HG03575 (cell line): ENCODE results near the gene SLC31A2.
"Not testable (repeated sequence)": the region's sequence is repeated elsewhere in the genome, so short reads cannot be mapped to it uniquely, and the experiment has no call there.

Experiments
- ATAC-seq: cut with Tn5 transposase; IDR thresholded peaks from one replicate; pipeline ENCODE4 v1.9.1; 2021; ENCODE audit not compliant: unreplicated experiment, insufficient number of reproducible peaks, low FRiP score; ENCODE audit errors: extremely low read depth

Gene SLC31A2

DNA sequence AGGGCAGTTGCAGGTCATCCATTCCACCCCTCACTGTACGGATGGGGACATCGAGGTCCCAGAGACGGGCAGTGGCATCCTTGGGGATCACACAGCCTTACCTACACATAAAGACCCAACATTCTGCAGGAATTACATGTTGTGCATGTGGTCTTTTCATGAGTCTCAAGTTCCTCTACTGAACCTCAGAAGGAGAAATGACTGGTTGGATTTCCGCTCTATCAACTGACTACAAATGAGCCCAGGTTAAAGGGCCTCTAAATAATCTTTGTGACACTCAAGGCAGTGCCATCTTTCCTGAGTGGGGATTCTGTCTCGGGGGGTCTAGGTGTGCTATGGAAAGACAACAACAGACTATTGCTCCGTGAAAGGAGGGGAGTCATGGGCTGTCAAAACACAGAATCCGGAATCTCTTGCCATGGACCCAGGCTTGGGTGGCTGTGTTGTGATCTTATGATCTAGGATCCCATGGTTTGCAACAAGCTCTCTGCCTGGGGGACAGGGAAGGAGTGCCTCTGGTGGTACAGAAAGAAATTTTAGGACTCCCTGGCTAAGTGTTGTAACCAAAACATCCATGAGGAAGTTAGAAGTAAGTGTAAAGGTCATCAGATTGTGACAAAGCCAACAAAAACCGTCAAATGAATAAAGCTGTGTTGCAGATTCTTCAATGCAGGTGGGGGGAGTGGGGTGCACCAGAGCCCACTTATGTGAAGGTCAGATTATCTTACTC, 1.9 kb upstream of the SLC31A2 start:
- ATAC-seq = no peak

DNA sequence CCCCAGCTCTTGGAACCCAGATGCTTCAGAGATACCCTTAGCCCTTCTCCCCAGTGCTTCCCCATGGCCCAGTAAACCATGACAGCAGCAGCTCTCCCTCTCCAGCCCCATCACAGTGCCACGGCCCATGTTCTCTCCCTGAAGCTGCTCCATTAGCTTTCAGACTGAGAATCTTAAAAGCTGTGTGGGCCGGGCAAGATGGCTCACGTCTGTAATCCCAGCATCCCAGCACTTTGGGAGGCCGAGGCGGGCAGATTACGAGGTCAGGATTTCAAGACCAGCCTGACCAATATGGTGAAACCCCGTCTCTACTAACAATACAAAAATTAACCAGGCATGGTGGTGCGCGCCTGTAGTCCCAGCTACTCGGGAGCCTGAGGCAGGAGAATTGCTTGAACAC, 1.2 kb upstream of the SLC31A2 start:
- ATAC-seq = not testable (repeated sequence)

DNA sequence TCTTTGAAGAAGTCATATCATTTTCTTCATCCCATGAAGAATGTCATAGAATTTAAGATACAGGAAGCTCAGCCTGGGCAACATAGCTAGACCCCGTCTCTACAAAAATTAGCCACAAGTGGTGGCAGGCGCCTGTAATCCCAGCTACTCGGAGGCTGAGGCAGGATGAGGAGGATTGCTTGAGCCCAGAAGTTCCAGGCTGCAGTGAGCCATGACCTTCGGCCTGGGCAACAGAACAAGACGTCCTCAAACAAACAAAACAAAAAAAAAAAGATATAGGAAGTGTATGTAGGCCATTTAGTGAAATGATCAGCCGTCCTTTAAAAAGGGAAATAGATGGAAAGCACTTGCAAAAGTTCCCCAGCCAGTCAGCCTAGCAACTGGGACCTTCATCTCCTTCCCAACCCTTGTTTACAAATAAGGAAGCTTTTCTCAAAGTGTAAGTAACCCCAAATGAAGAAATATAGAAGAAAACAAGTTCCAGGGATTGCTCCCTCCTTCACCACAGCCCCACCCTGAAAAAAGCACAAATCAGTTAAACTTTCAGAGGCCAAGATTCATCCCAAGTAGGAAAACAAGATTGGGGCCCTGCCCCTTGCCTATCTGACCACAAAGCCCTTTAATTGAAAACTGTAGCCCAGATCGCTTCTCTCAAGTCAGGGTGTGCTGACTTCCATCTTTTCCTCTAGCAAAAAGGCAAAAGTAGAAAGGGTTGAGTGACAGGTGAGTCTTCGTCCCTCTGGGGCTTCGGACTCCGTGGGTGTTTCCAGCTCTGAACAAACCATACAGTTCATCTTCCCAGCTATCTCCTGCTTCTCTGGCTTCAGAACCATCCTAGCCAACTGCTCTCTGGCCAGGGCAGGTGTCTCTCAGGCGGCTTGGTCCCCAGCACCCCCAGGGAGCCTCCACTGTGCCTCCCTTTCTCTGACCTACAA, 1.2 kb downstream of the SLC31A2 start:
- no peak for ATAC-seq

DNA sequence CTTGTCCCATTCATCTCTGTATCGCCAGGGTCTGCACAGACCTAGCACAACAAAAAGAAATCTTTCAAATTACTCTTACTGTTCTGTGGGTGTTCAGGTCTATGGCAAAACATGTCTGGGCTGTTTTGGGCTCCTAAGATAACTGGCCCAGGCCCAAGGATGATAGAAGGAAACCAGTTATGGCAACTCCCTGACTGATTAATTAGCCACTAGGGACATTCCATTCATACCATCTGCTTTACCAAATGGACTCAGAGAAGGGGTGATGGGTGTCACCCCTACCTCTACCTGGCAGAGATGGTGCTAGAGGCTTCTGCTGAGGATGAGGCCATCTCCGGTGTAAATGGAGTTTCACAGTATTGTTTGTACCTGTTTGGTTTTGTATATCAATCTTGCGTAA, 1.9 kb downstream of the SLC31A2 start:
- ATAC-seq = no peak

DNA sequence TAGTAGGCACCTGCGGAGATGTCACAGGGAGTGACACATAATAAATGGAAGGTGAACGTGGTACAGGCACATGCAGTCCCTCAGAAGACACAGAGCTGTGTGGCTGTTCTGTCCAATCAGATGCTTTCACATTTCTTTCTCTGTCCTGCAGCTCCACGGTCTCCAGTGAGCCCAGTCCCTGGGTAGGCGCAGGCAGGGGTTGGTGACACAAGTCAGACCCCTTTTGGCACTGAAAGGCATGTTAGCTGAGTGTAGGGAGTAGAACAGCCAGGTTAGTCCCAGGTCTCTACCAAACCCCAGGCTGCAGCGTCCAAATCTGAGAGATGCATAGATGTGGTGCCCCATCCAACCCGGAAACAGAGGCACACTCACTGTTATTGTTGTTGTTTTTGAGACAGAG, 2.8 kb downstream of the SLC31A2 start:
- ATAC-seq = no peak

DNA sequence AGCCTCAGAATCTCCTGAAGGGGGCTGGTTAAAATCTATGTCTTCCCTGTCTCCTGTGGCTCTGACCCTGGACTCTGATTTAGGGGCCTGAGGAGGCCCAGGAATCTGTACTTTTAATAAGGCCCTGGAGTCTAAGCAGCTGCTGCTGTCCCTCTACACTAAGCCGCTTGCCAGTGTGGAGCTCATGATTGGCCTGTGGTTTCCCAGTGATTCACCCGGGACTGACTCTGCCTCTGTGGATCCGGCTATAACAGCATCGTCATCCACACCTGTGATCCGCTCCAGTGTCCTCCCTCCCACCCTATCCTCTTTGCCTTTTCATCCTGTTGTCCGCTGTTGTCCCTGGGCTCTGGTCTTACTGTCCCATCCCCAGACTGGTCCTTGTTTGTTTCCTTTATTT, 3.7 kb downstream of the SLC31A2 start:
- no peak for ATAC-seq

DNA sequence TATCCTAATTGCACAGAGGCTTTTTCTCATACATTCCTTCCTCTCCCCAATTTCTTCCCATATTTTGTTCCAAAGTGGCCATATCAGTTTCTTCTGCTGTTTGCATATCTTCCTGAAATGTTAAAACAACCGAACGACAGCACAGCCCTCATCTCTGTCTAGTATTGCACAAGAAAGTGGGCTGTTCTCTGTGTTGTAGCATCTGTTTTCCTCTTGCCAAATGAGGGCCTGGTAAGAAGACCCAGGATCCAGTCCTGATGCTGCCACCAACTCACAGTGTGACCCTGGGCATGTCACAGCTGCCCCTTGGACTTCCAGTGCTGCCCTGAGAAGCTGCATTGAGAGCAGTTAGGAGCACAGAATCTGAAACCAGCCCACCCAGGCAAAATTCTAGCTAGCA, 4.1 kb downstream of the SLC31A2 start:
- no peak for ATAC-seq

DNA sequence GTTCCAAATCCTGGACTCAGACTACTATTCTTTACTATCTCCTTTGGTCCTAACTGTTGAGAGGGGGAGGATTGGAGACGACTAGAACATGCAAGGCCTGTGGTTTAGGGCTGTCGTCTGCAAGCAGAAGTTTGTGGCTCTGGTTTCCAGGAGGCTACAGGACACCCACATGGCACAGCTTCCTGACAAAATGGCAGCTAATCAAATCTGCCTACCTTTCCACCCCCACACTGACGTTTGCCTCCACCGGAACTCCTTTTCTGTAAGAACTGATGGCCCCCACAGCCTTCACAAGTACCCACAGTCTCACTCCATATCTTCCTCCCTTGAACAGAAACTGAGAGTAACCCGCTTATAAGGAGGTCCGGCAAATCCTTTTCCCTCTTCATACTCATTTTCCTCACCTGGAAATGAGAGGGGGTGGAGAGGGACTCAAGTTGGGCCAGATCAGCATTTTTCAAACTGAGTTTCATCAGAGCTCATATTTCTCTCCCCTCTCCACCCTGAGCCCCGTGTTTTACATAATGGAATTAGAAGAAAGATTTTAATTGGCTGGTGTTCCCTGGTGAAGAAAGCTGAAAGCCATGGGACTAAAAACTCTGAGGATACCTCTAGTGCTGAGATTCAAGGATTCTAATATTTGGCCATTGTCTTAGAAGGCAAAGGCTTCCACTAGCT, 5.2 kb downstream of the SLC31A2 start:
- ATAC-seq = no peak

DNA sequence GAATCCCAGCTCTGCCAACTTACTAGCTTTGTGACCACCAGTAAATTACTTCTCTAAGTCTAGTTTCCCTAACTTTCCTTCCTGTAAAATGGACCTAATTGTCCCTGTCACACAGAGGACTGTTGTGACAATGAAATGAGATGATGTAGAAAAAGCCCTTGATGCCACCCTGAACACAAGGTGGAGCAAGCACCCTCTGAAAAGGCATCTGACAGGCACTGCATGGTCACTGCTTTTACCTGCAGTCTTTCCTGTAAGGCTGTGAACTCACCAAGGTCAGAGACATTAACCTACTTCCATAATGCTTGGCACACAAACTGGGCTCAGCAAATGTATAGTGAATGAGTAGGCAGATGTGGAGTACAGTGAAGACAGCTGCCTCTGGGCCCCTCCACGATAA, 6.1 kb downstream of the SLC31A2 start:
- ATAC-seq = no peak

DNA sequence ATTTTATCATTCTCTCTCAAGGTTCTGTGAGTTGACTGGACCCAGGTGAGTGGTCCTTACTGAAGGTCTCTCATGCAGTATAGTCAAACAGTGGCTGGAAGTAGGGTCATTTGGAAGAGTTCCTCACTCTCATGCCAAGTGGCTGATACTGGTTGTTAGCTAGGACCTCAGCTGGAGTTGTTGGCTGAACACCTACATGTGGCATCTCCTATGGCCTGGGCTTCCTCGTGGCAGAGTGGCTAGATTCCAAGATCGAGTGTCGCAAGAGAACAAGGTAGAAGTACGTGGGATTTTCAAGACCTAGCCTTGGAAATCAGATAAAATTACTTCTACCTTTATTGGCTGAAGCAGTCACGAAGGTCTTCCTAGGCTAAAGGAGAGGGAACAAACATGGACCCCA, 7.6 kb downstream of the SLC31A2 start:
- ATAC-seq = no peak

DNA sequence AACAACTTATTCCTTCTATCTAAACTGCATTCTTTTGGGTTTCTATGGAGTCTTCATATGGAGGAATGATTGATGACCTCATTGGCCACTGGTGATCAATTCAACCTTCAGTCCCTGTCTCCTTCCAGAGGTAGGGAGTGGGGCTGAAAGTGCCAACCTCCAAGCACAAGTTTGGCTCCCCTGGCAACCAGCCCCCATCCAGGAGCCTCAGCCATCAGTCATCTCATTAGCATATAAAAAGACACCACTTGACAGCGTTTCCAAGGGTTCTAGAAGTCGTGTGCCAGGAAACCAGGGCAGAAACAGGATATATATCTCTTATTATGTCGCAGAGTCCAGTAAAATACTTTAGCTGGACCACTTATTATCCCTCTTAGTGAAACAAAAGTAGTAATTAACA, 9.8 kb downstream of the SLC31A2 start:
- ATAC-seq = no peak

DNA sequence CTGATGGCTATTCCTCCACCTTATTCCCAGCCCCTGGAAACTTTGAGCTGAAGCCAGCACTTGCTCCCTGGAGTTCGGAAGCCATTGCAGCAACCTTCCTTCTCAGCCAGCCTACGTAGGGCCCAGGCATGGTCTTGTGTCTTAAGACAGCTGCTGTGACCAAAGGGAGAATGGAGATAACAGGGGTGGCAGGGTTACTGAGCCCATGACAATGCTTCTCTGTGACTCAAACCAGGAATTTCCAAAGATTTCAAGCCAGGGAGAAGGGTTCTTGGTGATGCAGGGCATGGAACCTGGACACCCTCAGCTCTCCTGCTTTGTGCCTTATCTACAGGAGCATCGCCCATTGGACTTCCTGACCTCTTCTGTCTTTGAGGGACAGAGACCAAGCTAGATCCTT, 12.2 kb downstream of the SLC31A2 start:
- ATAC-seq = no peak

DNA sequence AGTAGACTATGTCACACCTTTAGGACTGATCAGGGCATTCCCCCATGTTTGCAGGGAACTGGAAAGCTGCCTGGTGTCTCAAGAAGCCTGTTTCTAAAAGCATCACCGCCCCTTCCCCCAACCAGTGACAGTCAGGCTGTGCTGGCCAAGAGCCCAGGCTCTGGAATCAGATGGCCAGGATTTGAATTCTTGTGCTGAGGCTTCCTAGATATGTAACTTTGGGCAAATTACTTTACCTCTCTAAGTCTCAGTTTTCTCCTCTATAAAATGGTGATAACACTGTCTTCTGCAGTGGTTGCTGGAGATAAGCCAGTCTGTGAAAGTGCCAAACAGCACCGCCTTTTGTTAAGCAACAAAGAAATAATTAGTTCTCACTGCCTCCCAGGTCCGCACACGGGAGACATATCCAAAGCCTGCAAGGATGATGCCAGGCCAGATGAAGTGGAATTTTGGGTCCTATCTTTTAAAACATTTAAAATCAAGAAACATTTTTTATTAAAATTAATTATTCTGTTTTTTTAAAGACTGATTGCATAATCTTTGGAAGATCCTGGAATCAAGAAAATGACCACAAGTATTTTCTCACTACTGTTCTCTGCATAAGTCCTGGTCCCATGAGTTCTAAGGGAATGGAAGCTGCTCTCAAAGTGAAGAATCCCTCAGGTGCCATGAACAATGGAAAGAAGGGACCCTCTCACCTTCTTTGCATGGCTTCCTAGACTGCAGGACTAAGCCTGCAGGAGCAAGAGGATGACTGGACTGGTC, 13.9 kb downstream of the SLC31A2 start:
- no peak for ATAC-seq

DNA sequence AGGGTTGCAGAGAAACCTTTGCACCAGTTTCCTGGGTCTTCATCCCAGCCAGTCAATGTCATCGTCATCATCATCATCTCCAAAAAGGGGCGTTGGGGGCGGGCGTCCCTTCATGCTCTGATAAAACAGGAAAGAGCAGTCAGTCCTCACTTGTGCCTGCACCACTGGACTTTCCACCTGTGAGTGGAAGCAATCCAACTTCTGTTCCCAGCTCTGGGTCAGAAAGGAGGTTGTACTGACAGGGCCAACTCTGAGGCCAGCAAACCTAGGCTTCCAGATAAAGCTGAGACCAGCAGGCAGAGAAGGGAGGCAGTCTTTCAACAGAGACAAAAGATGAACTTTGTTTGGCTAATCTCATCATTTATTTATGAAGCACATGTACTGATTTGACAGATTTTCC, 15.2 kb downstream of the SLC31A2 start:
- no peak for ATAC-seq

DNA sequence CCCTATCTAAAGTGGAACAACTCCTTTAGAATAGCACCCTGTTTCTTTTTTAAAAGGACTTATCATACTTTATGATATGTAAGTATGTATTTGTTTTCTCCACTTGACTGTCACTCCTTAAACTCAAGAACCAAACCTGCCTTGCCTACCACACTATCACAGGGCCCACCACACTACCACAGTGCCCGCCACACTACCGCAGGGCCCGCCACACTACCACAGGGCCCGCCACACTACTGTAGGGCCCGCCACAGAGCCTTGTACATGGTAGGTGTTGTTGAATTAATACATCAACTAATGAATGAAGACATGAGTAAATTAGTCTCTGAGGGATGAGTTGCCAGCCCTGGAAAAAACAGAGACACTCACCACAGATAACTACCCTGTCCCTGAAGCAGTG, 18.0 kb downstream of the SLC31A2 start:
- no peak for ATAC-seq

DNA sequence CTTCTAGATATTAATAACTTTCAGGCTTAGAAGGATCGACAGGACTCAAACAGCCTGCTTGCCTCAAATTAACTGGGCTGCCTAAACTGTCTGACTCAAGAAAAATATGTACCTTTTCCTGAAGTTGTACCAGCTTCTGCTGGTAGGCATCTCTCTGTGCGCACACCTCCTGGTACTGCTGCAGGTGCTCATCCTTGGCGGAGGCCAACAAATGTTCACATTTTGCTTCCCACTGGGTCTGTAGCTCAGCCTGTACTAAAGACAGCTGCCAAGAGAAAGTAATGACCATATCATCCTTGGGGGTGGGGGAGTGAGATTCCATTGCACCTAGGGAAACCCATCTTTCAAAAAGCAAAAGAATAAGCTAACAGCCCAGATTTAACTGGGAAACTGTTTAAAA, 22.5 kb downstream of the SLC31A2 start:
- no peak for ATAC-seq

DNA sequence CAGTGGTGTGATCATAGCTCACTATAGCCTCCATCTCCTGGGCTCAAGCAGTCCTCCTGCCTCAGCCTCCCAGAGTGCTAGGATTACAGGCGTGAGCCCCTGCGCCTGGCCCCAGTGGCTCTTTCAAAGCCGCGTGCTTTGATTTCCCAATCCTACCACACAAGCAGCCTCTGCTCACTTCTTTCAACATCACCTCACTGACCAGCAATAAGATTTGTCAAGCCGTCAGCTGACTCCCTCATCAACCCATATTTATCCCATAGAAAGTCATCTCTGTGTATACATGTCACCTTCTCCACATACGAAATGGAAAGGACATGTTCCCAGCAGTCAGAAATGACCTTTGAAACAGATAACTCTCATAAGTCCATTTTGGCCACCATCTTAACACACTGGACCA, 26.0 kb downstream of the SLC31A2 start:
- ATAC-seq = no peak

DNA sequence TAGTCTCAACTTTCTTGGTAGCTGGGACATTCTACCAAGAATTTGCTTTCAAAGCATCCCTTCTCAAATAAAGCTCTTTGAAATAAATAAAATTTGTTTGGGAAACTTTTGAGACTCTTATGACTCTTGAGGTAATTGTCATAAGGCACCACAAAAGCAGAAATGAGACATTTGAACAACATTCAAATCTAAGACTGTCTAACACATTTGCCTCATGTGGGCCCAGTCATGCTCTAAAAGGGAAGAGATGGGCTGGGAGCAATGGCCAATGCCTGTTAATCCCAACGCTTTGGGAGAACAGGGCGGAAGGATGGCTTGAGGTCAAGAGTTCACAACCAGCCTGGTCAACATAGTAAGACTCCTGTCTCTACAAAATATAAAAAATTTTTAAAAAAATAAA, 26.4 kb downstream of the SLC31A2 start:
- no peak for ATAC-seq

DNA sequence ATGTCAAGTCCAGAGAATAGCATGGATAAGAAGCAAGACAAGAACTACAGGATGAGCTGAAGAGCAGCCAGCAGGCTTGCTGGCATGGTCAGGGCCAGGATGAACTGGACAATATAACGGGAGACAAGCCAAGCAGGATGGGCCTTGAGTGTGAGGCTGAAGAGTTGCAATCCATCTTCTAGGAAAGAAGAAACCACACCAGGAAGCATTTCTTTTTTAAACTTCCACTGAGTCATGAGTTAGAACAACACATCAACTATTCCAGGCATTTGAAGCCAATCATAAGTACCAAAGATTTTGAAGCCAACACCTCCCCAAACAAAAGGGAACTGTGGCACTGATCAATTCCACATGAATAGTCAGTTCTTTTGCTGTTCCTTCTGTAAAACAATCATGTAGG, 27.3 kb downstream of the SLC31A2 start:
- no peak for ATAC-seq
